GM18517 (cell line): Measurements from ENCODE around the gene STIP1.
A peak's percentile ranks its signal among the peaks of the same experiment; 100 is the strongest.
"Not testable (repeated sequence)": the region's sequence is repeated elsewhere in the genome, so short reads cannot be mapped to it uniquely, and the experiment has no call there.

Experiments used
- ATAC-seq: cut with Tn5 transposase; IDR thresholded peaks from one replicate; pipeline ENCODE4 v1.9.1; 2021; ENCODE audit warnings: mild to moderate bottlenecking, moderate library complexity; ENCODE audit not compliant: unreplicated experiment

STIP1 gene

GRCh38 chr11:64157631-64158394 is 28.2 kb upstream of the STIP1 start:
- ATAC-seq: no peak

- no peak for ATAC-seq
Observed at GRCh38 chr11:64161037-64161436, 24.9 kb upstream of the STIP1 start.

- ATAC-seq: not testable (repeated sequence)
Observed at GRCh38 chr11:64162769-64163168, 23.2 kb upstream of the STIP1 start.

- ATAC-seq: no peak
Observed at GRCh38 chr11:64163951-64164350, 22.0 kb upstream of the STIP1 start.

GRCh38 chr11:64164392-64165312 is 21.3 kb upstream of the STIP1 start:
- no peak for ATAC-seq

- ATAC-seq: no peak
Observed at GRCh38 chr11:64165481-64165841, 20.5 kb upstream of the STIP1 start.

GRCh38 chr11:64165842-64166635 is 19.9 kb upstream of the STIP1 start, which contains the start of gene MACROD1:
MACROD1 (minus strand) TSS chr11:64166113; CDS start chr11:64165994, 119 bp downstream.
- peak; percentile 72 for ATAC-seq

GRCh38 chr11:64170419-64170818 is 15.6 kb upstream of the STIP1 start:
- no peak for ATAC-seq

GRCh38 chr11:64173616-64174355 is 12.2 kb upstream of the STIP1 start:
- ATAC-seq: no peak

- ATAC-seq: no peak
Observed at GRCh38 chr11:64176751-64177150, 9.2 kb upstream of the STIP1 start.

- no peak for ATAC-seq
Observed at GRCh38 chr11:64178203-64178602, 7.8 kb upstream of the STIP1 start.

GRCh38 chr11:64178951-64179639 is 6.9 kb upstream of the STIP1 start:
- ATAC-seq: no peak

GRCh38 chr11:64180891-64181290 is 5.1 kb upstream of the STIP1 start:
- no peak for ATAC-seq

- no peak for ATAC-seq
Observed at GRCh38 chr11:64181506-64182411, 4.2 kb upstream of the STIP1 start.

GRCh38 chr11:64183890-64184289 is 2.1 kb upstream of the STIP1 start:
- ATAC-seq: no peak

GRCh38 chr11:64185175-64185692 is 737 bp upstream of the STIP1 start:
- peak; percentile 25 for ATAC-seq

- ATAC-seq: no peak
Observed at GRCh38 chr11:64186492-64187165, 658 bp downstream of the STIP1 start.

- ATAC-seq: no peak
Observed at GRCh38 chr11:64192434-64192833, 6.5 kb downstream of the STIP1 start.
